Stimulated activated CD8-positive, alpha-beta memory T cell treated with anti-CD3 and anti-CD28 coated beads, Interleukin-7, amount 100 ng/mL, for 1 hour (primary cell): ENCODE data around the gene PCDHGB6.
"Not testable (repeated sequence)": the region's sequence is repeated elsewhere in the genome, so short reads cannot be mapped to it uniquely, and the experiment has no call there.

Experiments used
- DNase-seq, 2 donors: peaks; one replicate each; pipeline ENCODE4 v3.0.0-alpha.2; 2020; ENCODE audit warnings: low read depth in 2 of 2

Gene PCDHGB6

DNA sequence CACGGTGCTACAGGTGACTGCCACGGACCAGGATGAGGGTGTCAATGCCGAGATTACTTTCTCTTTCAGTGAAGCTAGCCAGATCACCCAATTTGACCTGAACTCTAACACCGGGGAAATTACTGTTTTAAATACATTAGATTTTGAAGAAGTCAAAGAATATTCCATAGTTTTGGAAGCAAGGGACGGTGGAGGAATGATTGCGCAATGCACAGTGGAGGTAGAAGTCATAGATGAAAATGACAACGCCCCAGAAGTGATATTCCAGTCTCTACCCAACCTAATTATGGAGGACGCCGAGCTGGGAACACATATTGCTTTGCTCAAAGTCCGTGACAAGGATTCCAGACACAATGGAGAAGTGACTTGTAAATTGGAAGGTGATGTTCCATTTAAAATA, 19.2 kb upstream of the PCDHGB6 start:
- no peak for DNase-seq

DNA sequence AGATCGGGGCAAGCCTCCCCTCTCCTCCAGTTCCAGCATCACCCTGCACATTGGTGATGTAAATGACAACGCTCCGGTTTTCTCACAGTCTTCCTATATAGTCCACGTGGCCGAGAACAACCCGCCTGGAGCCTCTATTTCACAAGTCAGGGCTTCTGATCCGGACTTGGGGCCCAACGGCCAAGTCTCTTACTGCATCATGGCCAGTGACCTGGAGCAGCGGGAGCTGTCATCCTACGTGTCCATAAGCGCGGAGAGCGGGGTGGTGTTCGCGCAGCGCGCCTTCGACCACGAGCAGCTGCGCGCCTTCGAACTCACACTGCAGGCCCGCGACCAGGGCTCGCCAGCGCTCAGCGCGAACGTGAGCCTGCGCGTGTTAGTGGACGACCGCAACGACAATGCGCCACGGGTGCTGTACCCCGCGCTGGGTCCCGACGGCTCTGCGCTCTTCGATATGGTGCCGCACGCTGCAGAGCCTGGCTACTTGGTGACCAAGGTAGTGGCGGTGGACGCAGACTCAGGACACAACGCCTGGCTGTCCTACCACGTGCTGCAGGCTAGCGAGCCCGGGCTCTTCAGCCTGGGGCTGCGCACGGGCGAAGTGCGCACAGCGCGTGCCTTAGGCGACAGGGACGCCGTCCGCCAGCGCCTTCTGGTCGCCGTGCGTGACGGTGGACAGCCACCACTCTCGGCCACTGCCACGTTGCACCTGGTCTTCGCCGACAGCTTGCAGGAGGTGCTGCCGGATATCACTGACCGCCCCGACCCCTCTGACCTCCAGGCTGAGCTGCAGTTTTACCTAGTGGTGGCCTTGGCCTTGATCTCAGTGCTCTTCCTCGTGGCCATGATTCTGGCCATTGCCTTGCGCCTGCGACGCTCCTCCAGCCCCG, 18.4 kb upstream of the PCDHGB6 start:
- DNase-seq = no peak

DNA sequence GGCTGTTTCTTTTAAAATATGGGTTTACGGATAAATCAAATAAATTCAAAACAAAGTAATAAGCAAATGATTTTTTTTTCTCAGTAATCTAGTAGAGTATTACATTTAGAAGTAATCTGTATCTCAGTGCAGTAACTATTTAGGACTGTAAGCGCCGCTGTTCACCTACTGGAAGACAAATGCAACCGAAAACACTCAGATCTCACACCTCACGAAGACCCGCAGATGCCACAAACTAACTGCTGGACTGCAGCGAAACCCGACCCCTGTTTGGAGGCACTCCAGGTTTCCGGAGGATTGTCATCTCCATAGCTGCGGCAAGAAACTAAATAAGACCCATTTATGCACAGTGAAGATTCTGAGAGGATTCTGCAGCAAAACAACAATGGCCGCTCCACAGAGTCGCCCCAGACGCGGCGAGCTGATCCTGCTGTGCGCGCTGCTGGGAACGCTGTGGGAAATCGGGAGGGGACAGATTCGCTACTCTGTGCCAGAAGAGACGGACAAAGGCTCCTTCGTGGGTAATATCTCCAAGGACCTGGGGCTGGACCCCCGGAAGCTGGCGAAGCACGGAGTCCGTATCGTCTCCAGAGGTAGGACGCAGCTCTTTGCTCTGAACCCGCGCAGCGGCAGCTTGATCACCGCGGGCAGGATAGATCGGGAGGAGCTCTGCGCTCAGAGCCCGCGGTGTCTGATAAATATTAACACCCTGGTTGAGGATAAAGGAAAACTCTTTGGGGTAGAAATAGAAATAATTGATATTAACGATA, 15.2 kb upstream of the PCDHGB6 start, which contains the start of gene PCDHGA8:
Gene PCDHGA8 (plus strand): TSS at position 205 of the 770 bp plus-strand sequence. CDS start 181 bp downstream, at position 386.
- no peak for DNase-seq

DNA sequence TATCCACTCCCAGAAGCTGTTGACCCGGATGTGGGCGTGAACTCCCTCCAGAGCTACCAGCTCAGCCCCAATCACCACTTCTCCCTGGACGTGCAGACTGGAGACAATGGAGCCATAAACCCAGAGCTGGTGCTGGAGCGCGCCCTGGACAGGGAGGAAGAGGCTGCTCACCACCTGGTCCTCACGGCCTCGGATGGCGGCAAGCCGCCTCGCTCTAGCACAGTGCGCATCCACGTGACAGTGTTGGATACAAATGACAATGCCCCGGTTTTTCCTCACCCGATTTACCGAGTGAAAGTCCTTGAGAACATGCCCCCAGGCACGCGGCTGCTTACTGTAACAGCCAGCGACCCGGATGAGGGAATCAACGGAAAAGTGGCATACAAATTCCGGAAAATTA, 14.6 kb upstream of the PCDHGB6 start:
- no peak for DNase-seq

DNA sequence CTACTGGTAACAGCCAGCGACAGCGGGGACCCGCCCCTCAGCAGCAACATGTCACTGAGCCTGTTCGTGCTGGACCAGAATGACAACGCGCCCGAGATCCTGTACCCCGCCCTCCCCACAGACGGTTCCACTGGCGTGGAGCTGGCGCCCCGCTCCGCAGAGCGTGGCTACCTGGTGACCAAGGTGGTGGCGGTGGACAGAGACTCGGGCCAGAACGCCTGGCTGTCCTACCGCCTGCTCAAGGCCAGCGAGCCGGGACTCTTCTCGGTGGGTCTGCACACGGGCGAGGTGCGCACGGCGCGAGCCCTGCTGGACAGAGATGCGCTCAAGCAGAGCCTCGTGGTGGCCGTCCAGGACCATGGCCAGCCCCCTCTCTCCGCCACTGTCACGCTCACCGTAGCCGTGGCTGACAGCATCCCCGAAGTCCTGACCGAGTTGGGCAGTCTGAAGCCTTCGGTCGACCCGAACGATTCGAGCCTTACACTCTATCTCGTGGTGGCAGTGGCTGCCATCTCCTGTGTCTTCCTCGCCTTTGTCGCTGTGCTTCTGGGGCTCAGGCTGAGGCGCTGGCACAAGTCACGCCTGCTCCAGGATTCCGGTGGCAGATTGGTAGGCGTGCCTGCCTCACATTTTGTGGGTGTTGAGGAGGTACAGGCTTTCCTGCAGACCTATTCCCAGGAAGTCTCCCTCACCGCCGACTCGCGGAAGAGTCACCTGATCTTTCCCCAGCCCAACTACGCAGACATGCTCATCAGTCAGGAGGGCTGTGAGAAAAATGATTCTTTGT, 13.2 kb upstream of the PCDHGB6 start:
- not testable (repeated sequence) for DNase-seq

DNA sequence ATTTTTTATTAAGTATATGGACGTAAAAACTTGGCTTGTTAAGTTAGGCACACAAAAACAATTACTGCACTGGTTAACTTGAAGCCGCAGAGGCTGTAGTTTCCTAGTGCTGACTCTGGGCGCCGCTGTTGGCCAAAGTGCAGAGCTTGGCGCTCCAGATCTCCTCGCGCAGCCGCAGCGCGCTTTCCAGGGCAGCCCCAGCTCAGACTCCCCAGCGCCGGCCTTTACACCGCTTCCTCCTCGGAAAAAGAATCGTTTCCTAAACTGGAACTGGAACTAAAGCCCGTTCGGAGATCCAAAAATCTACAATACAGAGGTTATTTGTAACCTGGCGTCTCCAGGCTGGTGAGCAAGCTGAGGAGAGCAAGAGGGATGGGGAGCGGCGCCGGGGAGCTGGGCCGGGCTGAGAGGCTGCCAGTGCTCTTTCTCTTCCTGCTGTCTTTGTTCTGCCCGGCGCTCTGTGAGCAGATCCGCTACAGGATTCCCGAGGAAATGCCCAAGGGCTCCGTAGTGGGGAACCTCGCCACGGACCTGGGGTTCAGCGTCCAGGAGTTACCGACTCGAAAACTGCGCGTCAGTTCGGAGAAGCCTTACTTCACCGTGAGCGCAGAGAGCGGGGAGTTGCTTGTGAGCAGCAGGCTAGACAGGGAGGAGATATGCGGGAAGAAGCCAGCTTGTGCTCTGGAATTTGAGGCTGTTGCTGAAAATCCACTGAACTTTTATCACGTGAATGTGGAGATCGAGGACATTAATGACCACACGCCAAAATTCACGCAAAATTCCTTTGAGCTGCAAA, 9.9 kb upstream of the PCDHGB6 start, which contains the start of gene PCDHGB5:
Gene PCDHGB5 (plus strand): TSS at position 192 of the 796 bp plus-strand sequence. CDS start 181 bp downstream, at position 373.
- DNase-seq = not testable (repeated sequence)

DNA sequence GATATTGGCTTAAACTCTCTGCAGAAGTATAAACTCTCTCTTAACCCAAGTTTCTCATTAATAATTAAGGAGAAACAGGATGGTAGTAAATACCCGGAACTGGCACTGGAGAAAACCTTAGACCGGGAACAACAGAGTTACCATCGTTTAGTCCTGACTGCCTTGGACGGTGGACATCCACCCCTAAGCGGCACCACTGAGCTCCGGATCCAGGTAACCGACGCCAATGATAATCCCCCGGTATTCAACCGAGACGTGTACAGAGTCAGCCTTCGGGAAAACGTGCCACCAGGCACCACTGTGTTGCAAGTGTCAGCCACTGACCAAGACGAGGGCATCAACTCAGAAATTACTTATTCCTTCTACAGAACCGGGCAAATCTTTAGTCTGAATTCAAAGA, 9.2 kb upstream of the PCDHGB6 start:
- DNase-seq = no peak

DNA sequence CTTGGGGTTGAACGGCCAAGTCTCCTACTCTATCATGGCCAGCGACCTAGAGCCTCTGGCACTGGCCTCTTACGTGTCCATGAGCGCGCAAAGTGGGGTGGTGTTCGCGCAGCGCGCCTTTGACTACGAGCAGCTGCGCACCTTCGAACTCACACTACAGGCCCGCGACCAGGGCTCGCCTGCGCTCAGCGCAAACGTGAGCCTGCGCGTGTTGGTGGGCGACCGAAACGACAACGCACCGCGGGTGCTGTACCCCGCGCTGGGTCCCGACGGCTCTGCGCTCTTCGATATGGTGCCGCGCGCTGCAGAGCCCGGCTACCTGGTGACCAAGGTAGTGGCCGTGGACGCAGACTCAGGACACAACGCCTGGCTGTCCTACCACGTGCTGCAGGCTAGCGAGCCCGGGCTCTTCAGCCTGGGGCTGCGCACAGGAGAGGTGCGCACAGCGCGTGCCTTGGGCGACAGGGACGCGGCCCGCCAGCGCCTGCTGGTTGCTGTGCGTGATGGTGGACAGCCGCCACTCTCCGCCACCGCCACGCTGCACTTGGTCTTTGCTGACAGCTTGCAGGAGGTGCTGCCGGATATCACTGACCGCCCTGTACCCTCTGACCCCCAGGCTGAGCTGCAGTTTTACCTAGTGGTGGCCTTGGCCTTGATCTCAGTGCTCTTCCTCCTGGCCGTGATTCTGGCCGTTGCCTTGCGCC, 8.1 kb upstream of the PCDHGB6 start:
- DNase-seq = no peak

DNA sequence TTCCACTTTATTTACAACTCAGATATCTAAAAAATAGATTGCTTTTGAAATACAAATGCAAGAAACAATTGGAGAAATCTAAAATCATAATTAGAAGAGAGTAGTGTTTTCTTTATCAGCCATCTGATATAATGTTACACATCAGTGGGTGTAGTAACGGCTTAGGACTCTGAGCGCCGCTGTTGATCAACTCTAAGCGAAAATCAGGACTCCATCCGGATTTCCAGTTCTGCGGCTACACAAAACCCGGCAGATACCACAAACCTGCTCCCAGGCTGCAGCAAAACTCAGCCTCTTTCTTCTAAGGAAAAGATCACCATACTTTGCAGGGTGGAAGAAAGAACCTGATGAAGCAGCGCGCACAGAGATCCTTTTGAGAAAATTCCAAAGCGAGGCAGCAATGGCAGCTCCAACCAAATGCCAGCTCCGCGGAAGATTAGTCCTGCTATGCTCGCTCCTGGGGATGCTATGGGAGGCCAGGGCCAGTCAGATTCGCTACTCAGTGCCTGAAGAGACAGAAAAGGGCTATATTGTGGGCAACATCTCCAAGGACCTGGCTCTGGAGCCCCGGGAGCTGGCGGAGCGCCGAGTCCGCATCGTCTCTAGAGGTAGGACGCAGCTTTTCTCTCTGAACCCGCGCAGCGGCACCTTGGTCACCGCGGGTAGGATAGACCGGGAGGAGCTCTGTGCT, 5.1 kb upstream of the PCDHGB6 start, which contains the start of gene PCDHGA9:
Gene PCDHGA9 (plus strand): TSS at position 226 of the 691 bp plus-strand sequence. CDS start 175 bp downstream, at position 401.
- DNase-seq = no peak

DNA sequence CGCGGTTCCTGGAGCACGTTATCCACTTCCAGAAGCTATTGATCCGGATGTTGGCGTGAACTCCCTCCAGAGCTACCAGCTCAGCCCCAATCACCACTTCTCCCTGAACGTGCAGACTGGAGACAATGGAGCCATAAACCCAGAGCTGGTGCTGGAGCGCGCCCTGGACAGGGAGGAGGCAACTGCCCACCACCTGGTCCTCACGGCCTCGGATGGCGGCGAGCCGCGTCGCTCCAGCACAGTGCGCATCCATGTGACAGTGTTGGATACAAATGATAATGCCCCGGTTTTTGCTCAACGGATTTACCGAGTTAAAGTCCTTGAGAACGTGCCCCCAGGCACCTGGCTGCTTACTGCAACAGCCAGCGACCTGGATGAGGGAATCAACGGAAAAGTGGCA, 4.4 kb upstream of the PCDHGB6 start:
- no peak for DNase-seq

DNA sequence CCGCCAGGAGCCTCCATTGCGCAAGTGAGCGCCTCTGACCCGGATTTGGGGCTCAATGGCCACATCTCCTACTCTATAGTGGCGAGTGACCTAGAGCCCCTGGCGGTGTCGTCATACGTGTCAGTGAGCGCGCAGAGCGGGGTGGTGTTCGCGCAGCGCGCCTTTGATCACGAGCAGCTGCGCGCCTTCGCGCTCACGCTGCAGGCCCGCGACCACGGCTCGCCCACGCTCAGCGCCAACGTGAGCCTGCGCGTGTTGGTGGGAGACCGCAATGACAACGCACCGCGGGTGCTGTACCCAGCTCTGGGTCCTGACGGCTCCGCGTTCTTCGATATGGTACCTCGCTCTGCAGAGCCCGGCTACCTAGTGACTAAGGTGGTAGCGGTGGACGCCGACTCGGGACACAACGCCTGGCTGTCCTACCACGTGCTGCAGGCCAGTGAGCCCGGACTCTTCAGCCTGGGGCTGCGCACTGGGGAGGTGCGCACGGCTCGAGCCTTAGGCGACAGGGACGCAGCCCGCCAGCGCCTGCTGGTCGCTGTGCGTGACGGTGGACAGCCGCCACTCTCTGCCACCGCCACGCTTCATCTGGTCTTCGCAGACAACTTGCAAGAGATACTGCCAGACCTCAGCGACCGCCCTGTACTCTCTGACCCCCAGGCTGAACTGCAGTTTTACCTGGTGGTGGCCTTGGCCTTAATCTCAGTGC, 1.9 kb downstream of the PCDHGB6 start:
- no peak for DNase-seq

DNA sequence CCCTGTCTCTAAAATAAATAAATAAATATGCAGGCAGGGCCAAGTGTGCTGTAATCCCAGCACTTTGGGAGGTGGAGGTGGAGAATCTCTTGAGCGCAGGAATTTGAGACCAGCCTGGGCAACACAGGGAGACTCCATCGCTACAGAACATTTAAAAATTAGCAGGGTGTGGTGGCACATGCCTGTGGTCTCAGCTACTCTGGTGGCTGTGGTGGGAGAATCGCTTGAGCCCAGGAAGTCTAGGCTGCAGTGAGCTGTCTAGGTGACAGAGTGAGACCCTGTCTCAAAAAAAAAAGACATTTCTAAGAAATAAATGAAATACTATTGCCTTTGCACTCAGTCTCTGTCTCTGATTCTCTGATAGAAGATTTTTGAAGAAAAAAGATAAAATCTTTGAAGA, 3.8 kb downstream of the PCDHGB6 start:
- DNase-seq = no peak

DNA sequence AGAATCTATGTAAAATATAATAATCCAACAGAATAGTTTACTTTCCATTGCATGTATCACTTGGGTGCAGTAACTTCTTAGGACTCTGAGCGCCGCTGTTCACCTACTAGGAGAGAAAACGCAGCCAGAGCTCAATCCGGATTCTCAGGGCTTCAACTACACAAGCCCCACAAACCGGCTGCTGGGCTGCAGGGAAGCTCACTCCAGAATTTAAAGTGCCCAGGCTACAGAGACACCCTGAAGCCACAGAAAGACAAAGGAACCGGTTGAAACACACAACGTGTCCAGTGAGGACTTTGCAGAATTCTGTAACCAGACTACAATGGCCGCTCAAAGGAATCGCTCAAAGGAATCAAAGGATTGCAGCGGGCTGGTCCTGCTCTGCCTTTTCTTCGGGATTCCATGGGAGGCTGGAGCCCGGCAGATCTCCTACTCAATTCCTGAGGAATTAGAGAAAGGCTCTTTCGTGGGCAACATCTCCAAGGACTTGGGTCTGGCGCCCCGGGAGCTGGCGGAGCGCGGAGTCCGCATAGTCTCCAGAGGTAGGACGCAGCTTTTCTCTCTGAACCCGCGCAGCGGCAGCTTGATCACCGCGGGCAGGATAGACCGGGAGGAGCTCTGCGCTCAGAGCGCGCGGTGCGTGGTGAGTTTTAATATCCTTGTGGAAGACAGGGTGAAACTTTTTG, 5.2 kb downstream of the PCDHGB6 start, which contains the start of gene PCDHGA10:
Gene PCDHGA10 (plus strand): TSS at position 134 of the 686 bp plus-strand sequence. CDS start 189 bp downstream, at position 323.
- no peak for DNase-seq

DNA sequence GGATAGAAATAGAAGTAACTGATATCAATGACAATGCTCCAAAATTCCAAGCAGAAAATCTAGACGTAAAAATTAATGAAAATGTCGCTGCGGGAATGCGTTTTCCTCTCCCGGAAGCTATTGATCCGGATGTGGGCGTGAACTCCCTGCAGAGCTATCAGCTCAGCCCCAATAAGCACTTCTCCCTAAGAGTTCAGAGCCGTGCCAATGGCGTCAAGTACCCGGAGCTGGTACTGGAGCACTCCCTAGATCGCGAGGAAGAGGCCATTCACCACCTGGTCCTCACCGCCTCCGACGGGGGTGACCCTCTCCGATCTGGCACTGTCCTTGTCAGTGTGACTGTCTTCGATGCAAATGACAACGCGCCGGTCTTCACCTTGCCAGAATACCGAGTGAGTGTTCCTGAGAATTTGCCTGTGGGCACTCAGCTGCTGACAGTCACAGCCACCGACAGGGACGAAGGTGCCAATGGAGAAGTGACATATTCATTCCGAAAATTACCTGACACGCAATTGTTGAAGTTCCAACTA, 5.8 kb downstream of the PCDHGB6 start:
- no peak for DNase-seq

DNA sequence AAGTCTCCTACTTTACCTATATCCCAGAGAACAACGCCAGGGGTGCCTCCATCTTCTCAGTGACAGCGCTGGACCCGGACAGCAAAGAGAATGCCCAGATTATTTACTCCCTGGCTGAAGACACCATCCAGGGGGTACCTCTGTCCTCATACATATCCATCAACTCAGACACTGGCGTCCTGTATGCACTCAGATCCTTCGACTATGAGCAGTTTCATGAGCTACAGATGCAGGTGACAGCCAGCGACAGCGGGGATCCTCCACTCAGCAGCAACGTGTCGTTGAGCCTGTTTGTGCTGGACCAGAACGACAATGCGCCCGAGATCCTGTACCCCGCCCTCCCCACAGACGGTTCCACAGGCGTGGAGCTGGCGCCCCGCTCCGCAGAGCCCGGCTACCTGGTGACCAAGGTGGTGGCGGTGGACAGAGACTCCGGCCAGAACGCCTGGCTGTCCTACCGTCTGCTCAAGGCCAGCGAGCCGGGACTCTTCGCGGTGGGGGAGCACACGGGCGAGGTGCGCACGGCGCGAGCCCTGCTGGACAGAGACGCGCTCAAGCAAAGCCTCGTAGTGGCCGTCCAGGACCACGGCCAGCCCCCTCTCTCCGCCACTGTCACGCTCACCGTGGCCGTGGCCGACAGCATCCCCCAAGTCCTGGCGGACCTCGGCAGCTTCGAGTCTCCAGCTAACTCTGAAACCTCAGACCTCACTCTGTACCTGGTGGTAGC, 6.9 kb downstream of the PCDHGB6 start:
- not testable (repeated sequence) for DNase-seq

DNA sequence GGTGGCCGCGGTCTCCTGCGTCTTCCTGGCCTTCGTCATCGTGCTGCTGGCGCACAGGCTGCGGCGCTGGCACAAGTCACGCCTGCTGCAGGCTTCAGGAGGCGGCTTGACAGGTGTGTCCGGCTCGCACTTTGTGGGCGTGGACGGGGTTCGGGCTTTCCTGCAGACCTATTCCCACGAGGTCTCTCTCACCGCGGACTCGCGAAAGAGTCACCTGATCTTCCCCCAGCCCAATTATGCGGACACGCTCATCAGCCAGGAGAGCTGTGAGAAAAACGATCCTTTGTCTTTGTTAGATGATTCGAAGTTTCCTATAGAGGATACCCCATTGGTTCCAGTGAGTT, 7.4 kb downstream of the PCDHGB6 start:
- not testable (repeated sequence) for DNase-seq

DNA sequence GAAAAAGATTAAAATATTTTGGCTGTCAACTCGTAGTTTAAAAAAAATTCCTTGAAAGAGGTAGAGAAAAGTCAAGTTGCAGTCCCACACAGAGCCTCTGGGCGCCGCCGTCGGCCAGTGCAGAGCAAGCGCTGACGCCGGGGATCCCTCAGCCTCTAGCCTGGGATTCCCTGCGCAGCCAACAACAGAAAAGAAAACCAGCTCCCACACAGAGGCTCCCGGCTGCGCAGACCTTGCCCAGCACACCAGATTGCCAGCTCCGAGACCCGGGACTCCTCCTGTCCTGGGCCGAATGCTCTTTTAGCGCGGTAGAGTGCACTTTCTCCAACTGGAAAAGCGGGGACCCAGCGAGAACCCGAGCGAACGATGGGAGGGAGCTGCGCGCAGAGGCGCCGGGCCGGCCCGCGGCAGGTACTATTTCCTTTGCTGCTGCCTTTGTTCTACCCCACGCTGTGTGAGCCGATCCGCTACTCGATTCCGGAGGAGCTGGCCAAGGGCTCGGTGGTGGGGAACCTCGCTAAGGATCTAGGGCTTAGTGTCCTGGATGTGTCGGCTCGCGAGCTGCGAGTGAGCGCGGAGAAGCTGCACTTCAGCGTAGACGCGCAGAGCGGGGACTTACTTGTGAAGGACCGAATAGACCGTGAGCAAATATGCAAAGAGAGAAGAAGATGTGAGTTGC, 9.8 kb downstream of the PCDHGB6 start, which contains the start of gene PCDHGB7:
Gene PCDHGB7 (plus strand): TSS at position 184 of the 679 bp plus-strand sequence. CDS start 183 bp downstream, at position 367.
- not testable (repeated sequence) for DNase-seq
